H9 (cell line): ENCODE measurements around the gene TRIM9. TPM values are rescaled to one million over a fixed set of nuclear protein-coding genes. Genes with fewer than 3 reads are reported as not detected.

Experiments used
- DNase-seq: peaks from one replicate; pipeline ENCODE4 v3.0.0-alpha.2; 2017
- H2AFZ ChIP-seq: one replicate; pipeline ENCODE4 v1.6.1; 2013; ENCODE audit warnings: mild to moderate bottlenecking, low read length, control low read depth, moderate library complexity
- H2AK5ac ChIP-seq: 2 replicates; pipeline ENCODE4 v1.6.1; 2013; ENCODE audit warnings: low read length, control low read depth, mixed read lengths; ENCODE audit not compliant: insufficient read length
- H2BK120ac ChIP-seq: one replicate; pipeline ENCODE4 v1.6.1; 2013; ENCODE audit warnings: low read depth, mild to moderate bottlenecking, low read length, control low read depth, inconsistent platforms; ENCODE audit not compliant: poor library complexity, severe bottlenecking
- H2BK12ac ChIP-seq: 2 replicates; pipeline ENCODE4 v1.6.1; 2013; ENCODE audit warnings: low read length, control low read depth, mixed read lengths, low read depth; ENCODE audit not compliant: insufficient read length
- H2BK15ac ChIP-seq: 2 replicates; pipeline ENCODE4 v1.6.1; 2013; ENCODE audit warnings: low read depth, low read length, control low read depth
- H2BK20ac ChIP-seq: one replicate; pipeline ENCODE4 v1.6.1; 2013; ENCODE audit warnings: low read depth, mild to moderate bottlenecking, low read length, control low read depth, inconsistent platforms; ENCODE audit not compliant: poor library complexity, severe bottlenecking
- H2BK5ac ChIP-seq: 2 replicates; pipeline ENCODE4 v1.6.1; 2013; ENCODE audit warnings: low read length, control low read depth, mixed read lengths; ENCODE audit not compliant: insufficient read length
- H3K14ac ChIP-seq: 2 replicates; pipeline ENCODE4 v1.6.1; 2013; ENCODE audit warnings: low read length, control low read depth; ENCODE audit not compliant: insufficient read depth
- H3K18ac ChIP-seq: 2 replicates; pipeline ENCODE4 v1.6.1; 2013; ENCODE audit warnings: low read depth, mild to moderate bottlenecking, mixed read lengths, low read length, control low read depth; ENCODE audit not compliant: insufficient read length
- H3K23ac ChIP-seq: 2 replicates; pipeline ENCODE4 v1.6.1; 2013; ENCODE audit warnings: low read length, control low read depth, mixed read lengths, low read depth; ENCODE audit not compliant: insufficient read length
- H3K23me2 ChIP-seq: 2 replicates; pipeline ENCODE4 v1.6.1; 2013; ENCODE audit warnings: low read depth, mild to moderate bottlenecking, mixed read lengths, low read length, control low read depth; ENCODE audit not compliant: insufficient read length, poor library complexity, severe bottlenecking
- H3K27ac ChIP-seq: 2 replicates; pipeline ENCODE4 v1.5.1; 2013; ENCODE audit warnings: low read length, control low read depth, mixed read lengths, low read depth; ENCODE audit not compliant: insufficient read length
- H3K27me3 ChIP-seq: 2 replicates; pipeline ENCODE4 v1.6.1; 2013; ENCODE audit warnings: low read length, control low read depth, inconsistent platforms; ENCODE audit not compliant: insufficient read depth
- H3K4ac ChIP-seq: 2 replicates; pipeline ENCODE4 v1.6.1; 2013; ENCODE audit warnings: low read depth, mild to moderate bottlenecking, control low read depth, inconsistent platforms, low read length, moderate library complexity
- H3K4me1 ChIP-seq: 2 replicates; pipeline ENCODE4 v1.6.1; 2013; ENCODE audit warnings: low read length, control low read depth, inconsistent platforms; ENCODE audit not compliant: insufficient read depth
- H3K4me2 ChIP-seq: 2 replicates; pipeline ENCODE4 v1.6.1; 2013; ENCODE audit warnings: low read length, control low read depth, mixed read lengths; ENCODE audit not compliant: insufficient read length, insufficient read depth
- H3K56ac ChIP-seq: 2 replicates; pipeline ENCODE4 v1.6.1; 2013; ENCODE audit warnings: low read depth, mild to moderate bottlenecking, mixed read lengths, low read length, control low read depth; ENCODE audit not compliant: insufficient read length
- H3K79me1 ChIP-seq: 2 replicates; pipeline ENCODE4 v1.6.1; 2013; ENCODE audit warnings: low read depth, mild to moderate bottlenecking, moderate library complexity, low read length, control low read depth, inconsistent platforms; ENCODE audit not compliant: insufficient read depth, poor library complexity, severe bottlenecking
- H3K79me2 ChIP-seq: 2 replicates; pipeline ENCODE4 v1.6.1; 2013; ENCODE audit warnings: low read length, control low read depth, inconsistent platforms; ENCODE audit not compliant: insufficient read depth
- H3K9ac ChIP-seq: 2 replicates; pipeline ENCODE4 v1.6.1; 2013; ENCODE audit warnings: low read length, control low read depth, mixed read lengths; ENCODE audit not compliant: insufficient read length; ENCODE audit errors: extremely low read depth
- H3K9me3 ChIP-seq: one replicate; pipeline ENCODE4 v1.6.1; 2013; ENCODE audit warnings: low read depth, low read length, inconsistent platforms; ENCODE audit not compliant: control insufficient read depth
- H3T11ph ChIP-seq: one replicate; pipeline ENCODE4 v1.6.1; 2013; ENCODE audit warnings: mild to moderate bottlenecking, low read length, control low read depth, inconsistent platforms
- H4K20me1 ChIP-seq: one replicate; pipeline ENCODE4 v1.6.1; 2013; ENCODE audit not compliant: control insufficient read depth, insufficient read length, insufficient read depth
- H4K5ac ChIP-seq: 2 replicates; pipeline ENCODE4 v1.6.1; 2013; ENCODE audit warnings: low read depth, mild to moderate bottlenecking, mixed read lengths, low read length, control low read depth; ENCODE audit not compliant: insufficient read length
- H4K8ac ChIP-seq: replicated peaks from 2 replicates; pipeline ENCODE4 v1.6.1; 2013; ENCODE audit warnings: low read length, control low read depth, mixed read lengths, low read depth; ENCODE audit not compliant: insufficient read length
- H4K91ac ChIP-seq: 2 replicates; pipeline ENCODE4 v1.6.1; 2013; ENCODE audit warnings: low read depth, mild to moderate bottlenecking, moderate library complexity, mixed read lengths, low read length, control low read depth; ENCODE audit not compliant: insufficient read length
- H3K27ac Mint-ChIP-seq, 3 experiments: 2 replicates in 2 of 3; 3 replicates in 1 of 3; pipeline ENCODE4 v1.8.0; 2020 to 2021; ENCODE audit warnings: mixed read lengths in 3 of 3, mild to moderate bottlenecking in 1 of 3, moderate library complexity in 1 of 3
- H3K27me3 Mint-ChIP-seq: 2 replicates; pipeline ENCODE4 v1.8.0; 2021; ENCODE audit warnings: low read depth, mild to moderate bottlenecking, moderate library complexity, mixed read lengths
- H3K36me3 Mint-ChIP-seq, 3 experiments: 2 replicates in 2 of 3; 3 replicates in 1 of 3; pipeline ENCODE4 v1.8.0; 2020 to 2021; ENCODE audit warnings: low read depth in 3 of 3, mixed read lengths in 3 of 3; ENCODE audit not compliant: insufficient read depth in 1 of 3
- H3K4me1 Mint-ChIP-seq, 2 experiments: 2 replicates each; pipeline ENCODE4 v1.8.0; 2020; ENCODE audit warnings: mixed read lengths in 2 of 2
- H3K4me3 Mint-ChIP-seq, 2 experiments: 2 replicates in 1 of 2; 3 replicates in 1 of 2; pipeline ENCODE4 v1.8.0; 2020 to 2021; ENCODE audit warnings: mild to moderate bottlenecking in 2 of 2, mixed read lengths in 2 of 2, moderate library complexity in 1 of 2
- H3K9me3 Mint-ChIP-seq, 2 experiments: 2 replicates in 1 of 2; 3 replicates in 1 of 2; pipeline ENCODE4 v1.8.0; 2020; ENCODE audit warnings: mild to moderate bottlenecking in 2 of 2, mixed read lengths in 2 of 2, moderate library complexity in 1 of 2
- CTCF ChIP-seq: fragments of 200-600 bp; sonication (generic); conservative IDR thresholded peaks from 3 replicates; pipeline ENCODE4 v1.8.0; 2021; ENCODE audit warnings: antibody characterized with exemption, mild to moderate bottlenecking
- WGBS: extraction: QIAGEN DNeasy Blood & Tissue Kit; methylation state at CpG from one replicate; pipeline ENCODE4 v1.1.7; 2013; ENCODE audit warnings: missing lambda C conversion rate, low lambda C conversion rate, mixed read lengths; ENCODE audit not compliant: insufficient read length; ENCODE audit errors: extremely low coverage; 5-methylcytosine and 5-hydroxymethylcytosine counted together
- total RNA-seq: library from RNA; stranded (reverse); gene quantifications from 2 replicates; pipeline ENCODE4 v1.2.1, GENCODE V29; 2021

Gene TRIM9
- total RNA-seq, 1 experiment from 2014 or later, result 0.98 TPM

DNA sequence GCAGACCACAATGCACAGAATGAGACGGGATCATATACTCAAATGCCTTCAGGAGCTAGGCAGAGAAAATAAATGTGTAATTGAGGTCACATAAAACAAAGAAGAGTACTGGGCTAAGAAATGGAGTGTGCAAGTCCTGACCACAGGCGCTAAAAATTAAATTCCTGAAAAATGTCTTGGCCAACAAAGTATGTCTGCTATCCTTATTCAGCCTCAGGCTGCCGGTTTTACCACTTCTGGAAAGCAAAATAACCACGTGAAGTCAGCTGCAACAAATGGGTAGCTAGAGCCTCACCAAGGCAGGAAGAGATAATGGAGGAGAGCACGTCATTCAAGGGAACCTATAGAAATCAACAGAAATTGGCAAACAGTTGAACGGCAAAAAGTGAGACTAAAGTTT, 153.8 kb downstream of the TRIM9 start:
- no peak overlapping the region for H2BK15ac ChIP-seq
- H4K8ac ChIP-seq, result no peak overlapping the region
- no peak overlapping the region for H4K5ac ChIP-seq
- H3K79me2 ChIP-seq, result no peaks in the 10 kb centered on the region
- DNase-seq, result no peak
- H4K20me1 ChIP-seq, result no peaks in the 10 kb centered on the region
- H3K27ac Mint-ChIP-seq, result no peak overlapping the region; a peak in 1 of 7 replicates
- H3K79me1 ChIP-seq, result no peaks in the 10 kb centered on the region
- H2BK12ac ChIP-seq, result no peak overlapping the region
- H3K9ac ChIP-seq, result no peak overlapping the region
- no peak overlapping the region for H3K4me2 ChIP-seq
- H3K36me3 Mint-ChIP-seq, result peaks cover 2 to 10% (median 7%) of the 10 kb centered on the region in 3 experiments; a peak in 5 of 7 replicates
- H3K27ac ChIP-seq, result no peak overlapping the region
- H3K23me2 ChIP-seq, result peaks cover 16% of the 10 kb centered on the region
- peaks cover 8 to 9% of the 10 kb centered on the region in 2 experiments for H3K4me1 Mint-ChIP-seq
- no peak overlapping the region for H2AK5ac ChIP-seq
- H2BK120ac ChIP-seq, result no peak overlapping the region
- no peak overlapping the region for H3K4ac ChIP-seq
- H3K4me3 Mint-ChIP-seq, result no peak overlapping the region
- H3T11ph ChIP-seq, result no peak overlapping the region
- no peaks in the 10 kb centered on the region; a peak in 1 of 5 replicates for H3K9me3 Mint-ChIP-seq
- no peak overlapping the region for H3K18ac ChIP-seq
- no peak overlapping the region for H3K23ac ChIP-seq
- H3K4me1 ChIP-seq, result no peaks in the 10 kb centered on the region
- no peak overlapping the region for H2AFZ ChIP-seq
- H3K56ac ChIP-seq, result no peak overlapping the region
- no peak overlapping the region for H4K91ac ChIP-seq
- no peak for TF ChIP-seq CTCF
- no peak overlapping the region for H3K14ac ChIP-seq
- WGBS, result no CpG with 5 or more reads among the region's 6 CpGs
- no peaks in the 10 kb centered on the region for H3K9me3 ChIP-seq
- no peak overlapping the region for H2BK5ac ChIP-seq
- no peak overlapping the region for H2BK20ac ChIP-seq
- H3K27me3 ChIP-seq, result no peaks in the 10 kb centered on the region
- peaks cover 9% of the 10 kb centered on the region for H3K27me3 Mint-ChIP-seq
